GM19463 (cell line): ENCODE measurements around the gene C19orf53.

Source experiments
- ATAC-seq: cut with Tn5 transposase; IDR thresholded peaks from one replicate; pipeline ENCODE4 v1.9.1; 2021; ENCODE audit warnings: mild to moderate bottlenecking, moderate library complexity; ENCODE audit not compliant: unreplicated experiment

The C19orf53 gene

DNA sequence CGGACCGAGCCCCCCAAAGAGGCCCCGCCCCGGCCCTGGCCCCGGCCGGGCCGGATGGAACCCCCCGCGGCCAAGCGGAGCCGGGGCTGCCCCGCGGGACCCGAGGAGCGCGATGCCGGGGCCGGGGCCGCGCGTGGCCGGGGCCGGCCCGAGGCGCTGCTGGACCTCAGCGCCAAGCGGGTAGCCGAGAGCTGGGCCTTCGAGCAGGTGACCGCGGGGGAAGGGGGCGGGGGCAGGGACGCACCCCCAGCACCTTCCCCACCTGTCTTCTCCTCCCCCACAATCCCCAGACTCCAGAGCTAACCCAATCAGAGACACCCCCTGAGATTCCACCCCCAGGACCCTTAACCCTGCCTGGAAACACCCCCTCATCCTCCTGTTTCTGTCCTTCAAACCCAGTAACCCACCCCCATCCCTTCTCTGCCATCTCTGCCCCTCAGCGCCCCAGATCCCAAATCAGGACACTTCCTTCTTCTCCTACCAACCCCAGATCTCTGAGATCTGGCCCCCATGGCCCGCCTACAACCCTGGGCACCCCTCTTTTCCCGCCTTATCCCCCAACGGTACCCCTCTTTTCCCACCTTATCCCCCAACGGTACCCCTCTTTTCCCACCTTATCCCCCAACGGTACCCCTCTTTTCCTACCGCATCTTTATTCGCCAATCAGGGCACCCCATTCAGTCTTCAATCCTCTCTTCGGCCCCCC is 21.5 kb downstream of the C19orf53 start:
- ATAC-seq = peak; percentile 33

DNA sequence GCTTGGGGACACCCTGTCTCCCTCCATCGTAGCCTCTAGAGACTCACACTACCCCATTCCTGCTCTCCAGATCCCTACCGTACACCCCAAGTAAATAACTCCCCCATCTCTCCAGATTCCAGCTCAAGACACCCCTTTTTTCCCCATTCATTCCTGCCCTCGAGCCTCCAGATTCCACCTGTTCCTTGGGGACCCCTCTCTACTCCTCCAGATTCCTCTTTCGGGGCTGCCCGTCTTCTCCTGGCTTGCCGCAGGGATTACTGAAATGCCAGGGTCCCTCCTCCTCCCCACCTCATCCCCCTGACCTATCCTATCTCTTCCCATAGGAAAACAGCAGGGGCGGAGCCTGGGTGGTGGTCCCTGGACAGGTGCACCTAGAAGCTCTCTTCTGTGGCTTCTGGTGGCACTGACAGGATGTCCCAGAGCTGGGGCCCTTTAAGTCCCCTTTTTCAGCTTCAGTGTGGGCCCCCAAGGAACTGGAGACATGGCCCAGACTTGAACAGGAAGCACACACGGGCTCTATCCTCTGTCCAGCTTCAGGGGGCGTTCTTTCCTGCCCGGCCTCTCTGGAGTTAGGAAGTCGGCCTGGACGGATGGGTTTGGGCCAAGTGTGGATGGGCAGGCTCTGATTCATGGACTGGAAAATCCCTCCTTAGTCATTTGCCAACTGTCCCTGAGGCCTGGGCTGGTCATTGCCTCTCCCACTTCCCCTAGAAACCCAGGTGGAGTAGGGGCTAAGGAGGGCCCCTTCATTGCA is 22.2 kb downstream of the C19orf53 start:
- no peak for ATAC-seq

DNA sequence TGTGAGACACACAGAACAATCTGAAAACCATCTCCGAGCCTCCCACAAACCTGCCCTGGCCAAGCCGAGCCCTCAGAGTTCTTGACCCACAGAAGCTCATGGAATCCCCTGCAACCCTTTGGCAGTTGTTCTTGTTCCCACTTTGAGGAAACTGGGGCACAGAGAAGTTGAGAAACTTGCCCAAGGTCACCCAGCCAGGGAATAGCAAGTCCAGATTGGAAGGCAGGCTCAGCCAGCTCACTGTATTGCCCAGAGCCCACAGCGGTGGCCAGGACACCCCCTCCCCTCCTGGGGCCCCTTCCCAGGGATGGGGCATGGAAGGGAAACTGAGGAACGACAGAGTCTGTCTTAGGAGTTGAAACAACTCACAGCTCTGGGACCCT is 22.8 kb downstream of the C19orf53 start:
- ATAC-seq = no peak

DNA sequence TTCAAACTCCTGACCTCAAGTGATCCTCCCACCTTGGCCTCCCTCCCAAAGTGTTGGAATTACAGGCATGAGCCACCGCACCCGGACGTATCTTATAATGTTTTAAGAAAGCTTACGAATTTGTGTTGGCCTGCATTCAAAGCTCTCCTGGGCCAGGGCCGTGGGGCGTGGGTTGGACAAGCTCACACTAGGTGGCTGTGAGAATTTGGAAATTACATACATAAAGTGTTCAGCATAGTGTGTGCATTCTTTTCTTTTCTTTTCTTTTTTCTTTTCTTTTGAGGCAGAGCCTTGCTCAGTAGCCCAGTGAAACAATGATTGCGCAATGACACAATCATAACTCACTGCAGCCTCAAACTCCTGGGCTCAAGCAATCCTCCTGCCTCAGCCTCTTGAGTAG is 23.6 kb downstream of the C19orf53 start:
- ATAC-seq = no peak

DNA sequence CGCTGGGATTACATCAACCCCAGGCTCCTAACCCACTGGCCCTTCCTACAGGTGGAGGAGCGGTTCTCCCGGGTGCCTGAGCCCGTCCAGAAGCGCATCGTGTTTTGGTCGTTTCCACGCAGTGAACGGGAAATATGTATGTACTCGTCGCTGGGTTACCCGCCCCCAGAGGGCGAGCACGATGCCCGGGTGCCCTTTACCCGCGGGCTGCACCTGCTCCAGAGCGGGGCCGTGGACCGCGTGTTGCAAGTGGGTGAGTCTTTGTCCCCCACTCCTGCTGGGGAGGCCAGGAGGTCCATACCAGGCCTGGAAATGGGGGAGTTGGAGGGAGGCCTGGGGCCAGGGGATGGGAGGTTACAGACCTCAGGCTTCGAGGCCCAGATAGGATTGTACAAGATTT is 25.4 kb downstream of the C19orf53 start:
- no peak for ATAC-seq

DNA sequence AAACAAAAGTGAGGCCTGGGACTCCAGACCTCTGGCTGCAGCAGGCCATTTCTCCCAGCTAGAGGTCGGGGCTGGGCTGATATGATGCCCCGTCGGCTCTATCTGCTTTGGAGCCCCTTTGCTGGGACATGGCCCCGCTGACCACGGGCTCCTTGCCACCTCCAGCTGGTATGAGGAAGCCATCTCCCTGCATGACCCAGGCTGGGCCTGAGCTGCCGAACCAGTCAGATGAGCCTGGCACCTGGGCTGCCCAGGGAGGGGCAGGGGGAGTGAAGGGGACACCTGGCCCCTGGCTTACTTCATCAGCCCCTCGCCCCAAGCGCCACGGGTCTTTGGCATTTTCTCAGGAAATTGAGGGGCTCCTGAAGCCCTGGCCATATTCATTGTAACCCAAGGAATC is 28.8 kb downstream of the C19orf53 start:
- ATAC-seq = no peak

DNA sequence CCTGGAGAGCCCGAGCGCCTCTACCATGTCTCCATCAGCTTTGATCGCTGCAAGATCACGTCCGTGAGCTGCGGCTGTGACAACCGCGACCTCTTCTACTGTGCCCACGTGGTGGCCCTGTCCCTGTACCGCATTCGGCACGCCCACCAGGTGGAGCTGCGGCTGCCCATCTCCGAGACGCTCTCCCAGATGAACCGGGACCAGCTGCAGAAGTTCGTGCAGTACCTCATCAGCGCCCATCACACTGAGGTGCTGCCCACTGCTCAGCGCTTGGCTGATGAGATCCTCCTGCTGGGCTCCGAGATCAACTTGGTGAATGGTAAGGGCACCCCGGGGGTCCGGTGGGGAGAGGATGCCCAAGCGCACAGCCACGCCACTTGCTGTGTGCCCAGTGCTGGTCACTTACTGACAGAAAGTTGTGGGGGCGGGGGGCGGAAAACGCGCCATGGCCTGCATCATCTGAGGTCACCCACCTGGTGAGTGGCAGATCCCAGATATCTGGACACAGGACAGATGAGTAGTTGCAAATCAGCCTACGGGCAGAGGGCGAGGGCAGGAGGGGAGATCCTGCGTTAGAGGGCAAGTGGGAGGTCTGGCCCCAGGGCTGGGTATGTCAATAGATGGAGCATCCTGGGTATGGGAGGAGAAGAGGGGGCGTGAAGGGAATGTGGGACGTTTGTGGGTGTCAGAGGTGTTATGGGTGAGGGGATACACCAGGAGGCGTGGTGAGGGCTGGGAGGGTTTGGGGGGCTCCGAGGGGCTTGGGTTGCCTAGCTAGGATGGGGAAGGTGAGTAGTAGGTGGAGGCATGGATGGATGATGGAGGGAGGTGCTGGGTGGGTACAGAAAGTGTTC is 30.8 kb downstream of the C19orf53 start:
- no peak for ATAC-seq

DNA sequence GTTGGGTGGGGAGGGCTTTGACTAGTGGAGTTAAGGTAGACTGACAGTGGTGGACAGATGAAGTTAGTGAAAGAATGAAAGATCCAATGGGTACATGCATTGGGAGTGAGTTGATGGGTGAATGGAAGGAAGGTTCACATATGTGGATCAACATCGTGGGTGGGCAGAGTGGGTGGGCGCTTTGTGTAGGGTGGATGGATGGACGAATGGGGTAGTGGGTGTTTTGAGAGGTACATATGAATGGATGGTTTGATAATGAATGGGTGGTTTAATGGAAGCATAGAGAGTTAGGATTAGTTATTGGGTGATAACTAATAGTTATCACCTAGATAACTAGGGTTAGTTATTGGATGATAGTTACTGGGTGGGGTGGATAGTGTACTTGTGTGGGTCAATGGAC is 32.5 kb downstream of the C19orf53 start:
- no peak for ATAC-seq

DNA sequence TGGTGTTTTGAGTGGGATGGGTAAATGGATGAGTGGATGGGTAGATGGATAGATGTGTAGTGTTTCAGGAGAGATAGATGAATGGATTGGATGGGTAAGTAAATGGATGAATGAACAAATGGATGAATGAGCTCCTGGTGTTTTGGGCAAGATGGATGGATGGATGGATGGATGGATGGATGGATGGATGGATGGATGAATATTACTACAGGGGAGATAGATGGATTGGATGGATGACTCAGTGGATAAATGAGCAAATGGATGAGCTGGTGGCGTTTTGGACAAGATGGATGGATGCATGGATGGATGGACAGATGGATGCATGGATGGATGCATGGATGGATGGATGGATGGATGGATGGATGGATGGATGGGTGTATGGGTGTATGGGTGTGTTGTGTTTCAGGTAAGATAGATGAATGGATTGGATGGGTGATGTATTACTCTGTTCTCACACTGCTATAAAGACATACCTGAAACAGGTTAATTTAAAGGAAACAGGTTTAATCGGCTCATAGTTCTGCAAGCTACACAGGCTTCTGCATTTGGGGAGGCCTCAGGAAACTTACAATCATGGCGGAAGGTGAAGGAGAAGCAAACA is 33.3 kb downstream of the C19orf53 start:
- no peak for ATAC-seq

DNA sequence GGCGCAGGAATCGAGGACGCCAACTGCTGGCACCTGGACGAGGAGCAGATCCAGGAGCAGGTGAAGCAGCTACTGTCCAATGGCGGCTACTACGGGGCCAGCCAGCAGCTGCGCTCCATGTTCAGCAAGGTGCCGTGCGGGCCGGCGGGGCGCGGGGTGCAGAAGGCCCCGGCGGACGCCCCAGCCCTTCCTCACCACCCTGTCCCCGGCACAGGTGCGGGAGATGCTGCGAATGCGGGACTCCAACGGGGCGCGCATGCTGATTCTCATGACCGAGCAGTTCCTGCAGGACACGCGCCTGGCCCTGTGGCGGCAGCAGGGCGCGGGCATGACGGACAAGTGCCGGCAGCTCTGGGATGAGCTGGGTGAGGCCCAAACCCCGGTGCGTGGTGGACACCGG is 34.6 kb downstream of the C19orf53 start:
- ATAC-seq = no peak

DNA sequence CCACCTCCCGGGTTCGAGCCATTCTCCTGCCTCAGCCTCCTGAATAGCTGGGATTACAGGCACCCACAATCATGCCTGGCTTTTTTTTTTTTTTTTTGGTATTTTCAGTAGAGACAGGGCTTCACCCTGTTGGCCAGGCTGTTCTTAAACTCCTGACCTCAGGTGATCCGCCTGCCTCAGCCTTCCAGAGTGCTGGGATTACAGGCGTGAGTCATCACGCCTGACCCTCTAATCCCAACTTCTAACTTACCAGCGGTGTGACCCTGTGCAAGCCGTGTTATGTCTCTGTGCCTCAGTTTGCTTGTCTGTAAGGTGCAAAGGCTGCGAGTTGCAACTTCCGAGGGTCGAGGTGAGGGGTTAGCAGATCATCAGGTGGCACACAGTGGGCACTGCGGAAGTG is 38.3 kb downstream of the C19orf53 start:
- ATAC-seq = no peak

DNA sequence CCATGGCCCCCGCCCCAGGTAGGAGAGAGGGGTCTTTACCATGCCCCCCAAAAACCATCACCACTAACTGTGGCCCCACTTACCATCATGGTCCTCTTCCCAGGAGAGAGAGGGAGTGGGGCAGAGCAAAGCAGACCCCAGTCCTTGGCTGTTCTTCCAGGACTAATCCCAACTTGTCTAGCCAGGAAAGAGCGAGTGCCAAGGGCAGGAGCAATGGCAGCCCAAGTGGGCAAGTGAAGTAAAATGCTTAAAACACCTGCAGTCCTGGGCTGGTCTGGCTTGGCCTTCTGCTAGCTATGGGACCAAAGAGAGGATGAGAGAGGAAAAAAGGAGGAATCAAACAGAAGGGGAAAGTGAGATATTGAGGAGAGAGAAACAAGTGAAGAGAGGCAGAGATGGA is 38.9 kb downstream of the C19orf53 start:
- ATAC-seq = no peak

DNA sequence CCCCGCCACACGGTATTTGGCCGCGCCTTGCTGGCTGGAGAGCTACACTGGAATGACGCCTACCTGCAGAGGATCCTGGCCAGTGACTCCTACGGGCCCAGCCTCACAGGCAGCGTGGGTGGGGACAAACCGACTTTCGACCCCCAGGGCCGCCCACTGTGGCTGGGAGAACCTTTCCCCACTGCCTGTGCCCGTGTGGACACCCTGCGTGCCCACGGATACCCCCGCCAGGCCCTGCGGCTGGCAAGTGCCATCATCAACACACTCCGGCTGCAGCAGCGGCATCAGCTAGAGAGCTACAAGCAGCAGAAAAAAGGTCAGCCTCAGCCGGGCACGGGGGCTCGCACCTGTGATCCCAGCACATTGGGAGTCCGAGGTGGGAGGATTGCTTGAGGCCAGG is 40.3 kb downstream of the C19orf53 start:
- ATAC-seq = no peak

DNA sequence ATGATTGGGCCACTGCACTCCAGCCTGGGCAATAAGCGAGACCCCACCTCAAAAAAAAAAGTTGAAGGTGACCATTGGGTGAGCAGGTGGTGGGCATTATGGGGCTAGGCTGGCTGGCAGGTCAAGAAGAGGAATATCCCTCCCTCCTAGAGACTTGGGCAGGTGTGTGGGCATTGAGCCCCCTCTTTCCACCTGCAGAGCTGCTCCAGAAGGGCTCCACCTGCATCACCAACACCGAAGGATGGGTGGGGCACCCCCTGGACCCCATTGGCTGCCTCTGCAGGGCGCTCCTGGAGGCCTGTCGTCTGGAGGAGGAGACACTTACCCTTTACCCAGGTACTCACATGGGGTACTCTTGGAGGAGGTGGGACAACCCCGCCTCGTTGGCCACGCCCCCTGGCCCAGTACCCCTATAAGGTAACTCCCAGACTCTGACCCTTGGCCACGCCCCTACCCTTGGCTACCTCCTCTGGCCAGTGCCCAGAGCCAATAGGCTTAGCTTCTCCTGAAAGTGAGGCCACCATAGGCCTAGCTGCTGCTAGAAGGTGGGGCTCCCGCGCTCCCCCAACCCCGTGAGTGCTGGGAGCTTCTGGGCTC is 42.9 kb downstream of the C19orf53 start:
- ATAC-seq = peak; percentile 71

DNA sequence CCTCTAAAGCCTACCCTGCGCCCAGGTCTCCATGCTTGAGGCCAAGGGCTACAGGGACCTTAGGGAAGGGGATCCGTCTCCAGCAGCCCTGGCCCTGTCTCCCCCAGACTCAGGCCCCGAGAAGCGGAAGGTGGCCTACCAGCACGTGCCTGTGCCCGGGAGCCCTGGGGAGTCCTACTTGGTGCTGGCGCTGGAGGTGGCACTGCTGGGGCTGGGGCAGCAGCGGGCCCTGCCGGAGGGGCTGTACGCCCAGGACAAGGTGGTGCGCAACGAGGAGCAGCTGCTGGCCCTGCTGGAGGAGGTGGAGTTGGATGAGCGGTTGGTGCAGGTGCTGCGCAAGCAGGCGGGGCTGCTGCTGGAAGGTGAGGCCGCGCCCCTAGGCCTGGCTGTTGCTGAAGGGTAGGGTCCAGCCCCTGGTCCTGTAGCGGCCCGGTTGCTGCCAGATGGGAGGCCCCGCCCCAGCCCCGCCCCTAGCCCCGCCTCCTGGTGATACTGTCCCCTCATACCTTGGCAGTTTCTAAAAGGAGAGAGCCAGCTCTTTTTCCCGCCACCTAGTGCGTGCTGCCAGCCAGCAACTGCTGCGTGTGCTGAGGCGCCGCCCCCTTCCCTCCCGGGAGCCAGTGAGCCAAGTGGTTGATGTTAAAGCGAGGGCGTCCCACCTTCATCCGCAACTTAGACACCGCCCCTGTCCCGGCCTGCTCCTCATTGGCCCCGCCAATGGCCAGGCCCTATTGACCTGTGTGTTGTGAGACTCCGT is 43.5 kb downstream of the C19orf53 start:
- ATAC-seq = peak; percentile 55

DNA sequence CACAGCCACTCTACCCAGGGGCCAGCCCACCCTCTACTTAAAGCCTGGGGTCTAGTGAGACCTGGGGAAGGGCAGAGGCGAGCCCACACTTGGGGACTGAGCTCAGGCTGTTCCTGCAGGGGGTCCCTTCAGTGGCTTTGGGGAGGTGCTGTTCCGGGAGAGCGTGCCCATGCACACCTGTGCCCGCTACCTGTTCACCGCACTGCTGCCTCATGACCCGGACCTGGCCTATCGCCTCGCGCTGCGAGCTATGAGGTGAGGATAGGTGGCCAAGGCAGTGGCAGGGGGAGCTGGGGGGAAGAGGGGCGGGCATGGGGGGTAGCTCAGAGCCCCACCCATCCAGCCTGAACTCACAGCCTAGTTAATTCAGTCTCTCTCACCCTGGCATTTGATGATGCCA is 45.0 kb downstream of the C19orf53 start:
- no peak for ATAC-seq

DNA sequence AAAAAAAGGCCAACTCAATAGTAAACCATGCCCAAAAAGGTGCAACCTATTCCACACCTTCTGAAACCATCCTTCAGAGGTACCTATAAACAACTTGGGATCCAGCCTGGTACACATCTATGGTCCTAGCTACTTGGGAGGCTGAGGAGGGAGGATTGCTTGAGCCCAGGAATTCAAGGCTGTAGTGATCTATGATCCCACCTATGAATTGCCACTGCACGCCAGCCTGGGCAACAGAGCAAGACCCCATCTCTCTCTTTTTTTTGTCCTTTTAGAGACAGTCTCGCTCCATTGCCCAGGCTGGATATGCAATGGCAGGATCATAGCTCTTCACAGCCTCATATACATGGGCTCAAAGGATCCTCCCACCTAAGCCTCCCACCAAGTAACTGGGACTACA is 47.0 kb downstream of the C19orf53 start:
- ATAC-seq = no peak

DNA sequence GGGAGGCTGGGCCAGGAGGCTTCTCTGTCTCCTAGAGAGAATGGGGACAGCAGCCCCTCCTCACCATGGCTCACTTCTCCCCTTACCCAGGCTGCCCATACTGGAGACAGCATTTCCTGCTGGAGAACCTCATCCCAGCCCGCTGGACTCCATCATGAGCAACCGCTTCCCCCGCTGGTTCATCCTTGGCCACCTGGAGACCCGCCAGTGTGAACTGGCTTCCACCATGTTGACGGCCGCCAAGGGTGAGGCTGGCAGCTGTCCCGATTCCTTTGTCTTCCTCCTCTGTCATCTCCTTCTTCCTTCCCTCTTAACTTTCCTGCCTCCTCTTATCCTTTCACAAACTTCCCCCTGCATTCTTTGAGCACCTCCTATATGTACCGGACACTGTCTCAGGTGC is 49.0 kb downstream of the C19orf53 start:
- no peak for ATAC-seq

DNA sequence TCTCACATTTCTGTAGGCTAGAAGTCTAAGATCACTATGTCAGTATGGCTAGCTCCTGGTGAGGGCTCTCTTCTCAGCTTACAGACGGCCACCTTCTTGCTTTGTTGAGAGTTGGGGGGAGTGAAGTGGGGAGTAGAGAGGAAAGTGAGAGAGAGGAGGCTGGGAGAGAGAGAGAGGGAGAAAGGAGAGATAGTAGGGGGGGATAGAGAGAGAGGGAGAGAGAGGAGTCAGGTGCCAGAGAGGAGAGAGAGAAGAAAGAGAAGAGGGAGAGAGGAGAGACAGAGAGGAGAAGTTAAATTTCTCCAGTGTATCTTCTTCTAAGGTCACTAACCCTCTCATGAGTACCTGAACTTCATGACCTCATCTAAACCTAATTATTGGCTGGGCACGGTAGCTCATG is 49.6 kb downstream of the C19orf53 start:
- no peak for ATAC-seq

DNA sequence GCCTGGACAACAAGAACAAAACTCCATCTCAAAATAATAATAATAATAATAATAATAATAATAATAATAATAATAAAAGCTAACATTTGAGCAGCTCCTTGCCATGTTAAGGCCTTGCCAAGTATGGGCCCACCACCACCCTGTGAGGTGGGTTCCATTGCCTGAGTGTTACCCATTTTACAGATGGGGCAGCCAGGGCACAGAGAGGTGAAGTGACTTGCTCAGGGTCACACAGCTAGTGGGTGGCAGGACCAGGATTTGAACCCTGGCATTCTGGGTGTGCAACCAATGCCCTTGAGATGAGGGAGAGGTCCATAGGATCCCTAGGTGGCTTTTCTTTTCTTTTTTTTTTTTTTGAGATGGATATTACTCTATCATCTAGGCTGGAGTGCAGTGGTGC is 50.4 kb downstream of the C19orf53 start:
- no peak for ATAC-seq
